GM03348 (cell line): ENCODE data around the gene UNC119B.
"Not testable (repeated sequence)": the region's sequence is repeated elsewhere in the genome, so short reads cannot be mapped to it uniquely, and the experiment has no call there.

Source experiments
- DNase-seq: peaks from one replicate; pipeline ENCODE4 v3.0.0; 2012; ENCODE audit warnings: low spot score

Gene UNC119B

GRCh38 chr12:120719496-120720233 lies 9.4 kb downstream of the UNC119B start:
- DNase-seq = no peak

DNA sequence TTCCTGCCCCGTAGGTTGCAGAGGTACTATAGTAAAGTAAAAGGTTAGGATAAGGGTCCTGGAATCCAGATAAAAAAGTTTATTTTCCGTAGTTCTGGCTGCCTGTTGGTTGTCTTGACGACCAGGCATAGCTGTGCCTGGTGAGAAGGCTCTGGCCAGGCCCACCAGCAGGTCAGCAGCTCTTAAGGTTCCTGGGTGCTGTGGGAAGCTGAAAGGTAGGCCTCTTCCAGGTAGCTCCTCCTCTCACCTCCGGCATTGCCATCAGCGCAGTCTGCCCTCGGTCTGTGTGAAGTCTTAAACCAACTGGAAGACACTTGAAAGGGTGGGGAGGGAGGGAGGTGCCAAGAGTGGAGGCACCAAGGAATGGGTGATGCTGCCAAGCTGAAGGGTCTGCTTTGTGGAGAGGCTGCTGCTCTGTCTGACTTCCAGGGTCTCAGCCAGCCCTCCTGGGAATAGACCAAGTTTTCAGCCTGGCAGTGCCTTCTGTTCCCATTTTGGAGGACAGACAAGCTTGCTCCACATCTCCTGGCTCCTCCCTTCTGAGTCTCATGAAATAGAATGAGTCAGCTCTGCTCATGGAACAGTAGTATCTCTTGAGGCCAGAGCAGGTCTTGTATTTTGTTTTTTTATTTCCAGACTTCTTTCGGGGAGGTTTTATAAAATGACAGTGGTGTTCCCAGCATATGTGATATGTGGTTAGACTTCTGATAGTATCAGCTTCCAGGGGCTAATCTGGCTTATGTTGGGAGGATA lies 10.2 kb downstream of the UNC119B start:
- DNase-seq = peak; percentile 83

GRCh38 chr12:120720987-120721801 lies 10.9 kb downstream of the UNC119B start:
- DNase-seq = no peak

DNA sequence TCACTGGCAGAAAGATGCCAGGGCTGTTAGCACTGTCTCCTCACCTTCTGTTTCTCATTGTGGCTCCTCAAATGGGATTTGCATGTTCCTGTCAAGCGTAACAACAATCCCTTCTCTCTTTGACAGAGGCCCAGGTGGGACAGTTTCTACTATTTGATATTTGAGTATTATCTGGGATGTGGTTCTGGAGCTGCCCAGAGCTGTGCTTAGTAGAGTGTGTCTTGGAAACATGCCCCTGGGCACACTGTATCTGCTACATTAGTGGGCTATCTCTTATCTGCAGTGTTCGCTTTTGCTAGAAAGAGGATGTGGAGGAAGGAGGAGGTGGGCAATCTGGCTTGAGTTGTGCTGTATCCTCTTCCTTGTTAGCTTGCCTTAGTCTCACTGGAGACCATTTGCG lies 11.6 kb downstream of the UNC119B start:
- no peak for DNase-seq

DNA sequence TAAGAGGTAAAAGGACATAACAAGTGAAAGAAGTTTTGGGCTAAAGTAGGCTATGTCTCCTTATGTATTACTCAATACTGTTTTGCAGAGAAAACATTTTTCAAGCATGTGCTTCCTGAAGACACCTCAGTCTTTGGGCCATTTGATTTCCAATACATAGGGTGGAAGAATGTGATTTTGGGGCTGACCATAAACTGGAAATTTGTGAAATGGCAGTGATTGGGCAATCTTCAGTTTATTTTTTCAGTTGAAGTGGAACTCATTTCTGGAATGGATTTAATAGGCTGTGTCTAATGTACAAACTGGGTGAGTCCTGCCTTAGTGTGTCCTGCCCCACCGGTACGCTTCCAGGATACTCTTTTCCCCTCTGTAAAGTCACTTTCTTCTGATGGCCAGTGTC lies 12.5 kb downstream of the UNC119B start:
- no peak for DNase-seq

DNA sequence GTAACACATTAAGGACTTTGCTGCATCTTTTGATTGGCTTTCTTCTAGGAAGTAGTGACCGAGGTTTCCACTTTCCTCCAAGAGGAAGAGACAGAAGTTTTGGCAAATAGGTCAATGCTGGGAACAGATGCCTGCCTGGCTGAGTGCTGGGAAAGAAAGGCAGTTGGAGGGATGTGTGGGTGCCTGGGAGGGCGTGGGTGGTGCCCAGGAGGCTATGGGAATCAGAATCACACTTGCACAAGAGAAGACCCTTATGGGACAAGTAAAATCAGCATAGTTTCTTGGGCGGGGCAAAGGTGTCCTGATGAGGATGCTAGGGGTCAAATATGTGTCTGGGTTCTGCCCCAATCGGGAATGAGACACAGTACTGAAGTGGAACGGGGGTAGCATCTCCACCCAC lies 14.5 kb downstream of the UNC119B start:
- DNase-seq = no peak

DNA sequence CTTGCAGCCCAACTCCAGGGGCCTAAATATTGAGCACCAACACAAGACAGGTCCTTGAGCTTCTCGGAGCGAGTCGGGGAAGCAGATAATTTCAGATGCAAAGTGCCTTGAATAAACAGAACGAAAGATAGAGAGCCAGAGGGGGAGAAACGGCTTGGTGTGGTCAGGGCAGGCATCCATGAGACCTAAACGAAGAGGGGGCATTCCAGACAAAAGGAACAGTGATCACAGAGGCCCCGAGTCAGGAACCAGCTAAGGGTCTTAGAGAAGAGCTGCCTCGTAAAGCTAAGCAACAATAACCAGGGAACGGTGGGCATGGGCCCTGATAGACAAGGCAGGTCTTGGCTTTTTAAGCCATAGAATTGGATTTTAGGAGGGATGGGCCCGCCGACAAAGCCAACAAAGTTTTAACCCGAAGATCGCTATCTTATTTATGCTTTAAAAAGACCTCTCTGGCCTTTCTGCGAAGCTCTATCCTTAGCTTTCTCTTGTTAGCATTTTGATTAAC lies 14.9 kb downstream of the UNC119B start:
- DNase-seq = no peak

DNA sequence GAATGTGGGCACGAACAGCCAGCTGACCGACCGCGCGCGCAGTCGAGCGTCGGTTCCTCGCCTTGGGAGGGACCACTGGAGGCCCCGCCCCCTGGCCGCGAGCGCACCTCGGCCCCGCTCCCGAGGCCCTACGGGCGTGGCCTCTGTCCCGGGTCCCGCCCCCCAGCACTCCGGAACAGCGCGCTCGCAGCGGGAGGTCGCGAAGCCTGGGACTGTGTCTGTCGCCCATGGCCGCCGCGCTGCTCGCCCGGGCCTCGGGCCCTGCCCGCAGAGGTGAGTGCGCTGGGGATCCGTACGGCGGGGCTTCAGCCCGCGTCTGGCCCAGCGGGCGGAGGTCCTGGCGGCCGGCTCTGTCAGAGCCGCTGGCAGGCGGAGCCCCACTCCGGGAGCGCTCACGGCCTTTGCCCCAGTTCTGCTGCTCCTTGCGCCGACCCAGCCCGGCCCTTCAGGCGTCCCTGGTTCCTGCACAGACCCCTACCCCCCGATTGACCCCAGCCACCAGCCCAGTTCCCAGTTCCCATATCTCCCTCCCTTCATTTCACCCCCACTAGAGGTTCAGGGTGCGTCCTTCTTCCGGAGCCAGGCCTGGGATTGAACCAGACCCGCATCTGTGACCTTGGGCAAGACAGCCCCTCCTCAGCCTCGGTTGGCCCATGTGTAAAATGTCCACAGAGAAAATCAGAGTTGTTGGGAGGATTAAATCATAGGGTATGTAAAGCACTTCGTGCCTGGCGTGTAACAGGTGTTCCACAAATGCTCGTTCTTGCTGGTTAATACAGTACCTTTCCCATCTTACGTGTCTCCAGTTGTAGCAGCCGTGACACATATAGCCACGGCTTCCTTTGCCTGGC lies 15.6 kb downstream of the UNC119B start, which contains the start of gene ACADS:
ACADS (plus strand) TSS at position 168 of the 851 bp plus-strand sequence; CDS start at position 228, 60 bp downstream.
- DNase-seq = peak; percentile 98

DNA sequence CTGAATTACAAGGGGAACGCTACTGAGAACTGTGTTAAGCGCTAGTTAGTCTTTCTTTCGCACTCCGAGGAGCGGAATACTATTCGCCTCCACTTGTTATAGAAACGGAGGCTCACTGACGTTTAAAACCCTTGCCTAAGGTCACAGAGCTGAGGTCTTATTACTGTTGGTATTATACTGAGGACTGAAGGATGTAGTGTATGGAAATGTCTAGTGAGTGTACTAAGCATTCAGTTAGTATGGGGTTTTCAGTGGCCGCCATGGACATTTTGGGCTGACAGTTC lies 16.2 kb downstream of the UNC119B start:
- DNase-seq = no peak

DNA sequence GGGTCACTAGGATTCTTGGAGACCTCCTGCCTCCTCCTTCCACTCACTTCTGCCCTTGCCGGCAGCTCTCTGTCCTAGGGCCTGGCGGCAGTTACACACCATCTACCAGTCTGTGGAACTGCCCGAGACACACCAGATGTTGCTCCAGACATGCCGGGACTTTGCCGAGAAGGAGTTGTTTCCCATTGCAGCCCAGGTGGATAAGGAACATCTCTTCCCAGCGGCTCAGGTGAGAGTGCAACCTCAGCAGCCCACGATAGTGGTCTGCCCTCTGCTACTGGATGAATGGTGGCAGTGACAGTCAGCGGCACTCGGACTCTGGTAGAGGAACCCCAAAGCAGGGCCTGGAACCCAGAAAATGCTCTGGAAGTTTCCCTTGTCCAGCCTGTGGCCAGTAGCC lies 16.7 kb downstream of the UNC119B start:
- no peak for DNase-seq

- not testable (repeated sequence) for DNase-seq
Observed at GRCh38 chr12:120732198-120732597, 21.9 kb downstream of the UNC119B start.

DNA sequence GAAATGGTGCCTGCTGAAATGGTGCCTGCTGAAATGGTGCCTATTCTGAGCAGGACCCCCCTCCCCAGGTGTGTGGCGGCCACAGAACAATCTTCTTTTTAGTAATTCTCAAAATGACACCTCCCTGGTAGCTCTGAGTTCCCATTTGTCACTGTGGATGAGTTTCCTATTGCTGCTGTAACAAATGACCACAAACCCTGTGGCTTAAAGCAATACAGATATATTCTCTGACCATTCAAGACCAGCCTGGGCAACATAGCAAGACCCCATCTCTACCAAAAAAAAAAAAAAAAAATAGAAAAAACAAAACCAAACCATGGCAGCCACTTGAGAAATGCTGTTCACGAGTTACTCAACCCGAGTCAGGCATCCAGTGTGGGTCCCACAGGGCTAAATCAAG lies 23.3 kb downstream of the UNC119B start:
- DNase-seq = no peak

- DNase-seq = no peak
Observed at GRCh38 chr12:120734210-120734609, 24.0 kb downstream of the UNC119B start.

DNA sequence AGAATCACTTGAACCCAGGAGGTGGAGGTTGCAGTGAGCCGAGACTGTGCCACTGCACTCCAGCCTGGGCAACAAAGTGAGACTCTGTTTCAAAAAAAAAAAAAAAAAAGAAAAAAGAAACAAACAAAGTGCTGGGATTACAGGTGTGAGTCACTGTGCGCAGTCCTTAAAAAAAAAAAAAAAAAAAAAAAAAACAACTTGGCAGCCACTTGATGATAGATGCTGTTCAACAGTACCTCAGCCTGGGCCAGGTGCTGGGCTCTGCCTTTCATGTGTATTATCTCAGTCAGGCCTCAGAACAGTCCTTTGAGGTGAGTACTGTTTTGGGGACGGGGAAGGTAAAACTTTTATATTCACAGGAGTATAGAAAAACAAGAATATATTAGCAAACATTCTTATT lies 24.9 kb downstream of the UNC119B start:
- no peak for DNase-seq

- no peak for DNase-seq
Observed at GRCh38 chr12:120736404-120737331, 26.4 kb downstream of the UNC119B start.

GRCh38 chr12:120737557-120738251 lies 27.4 kb downstream of the UNC119B start:
- DNase-seq = no peak

DNA sequence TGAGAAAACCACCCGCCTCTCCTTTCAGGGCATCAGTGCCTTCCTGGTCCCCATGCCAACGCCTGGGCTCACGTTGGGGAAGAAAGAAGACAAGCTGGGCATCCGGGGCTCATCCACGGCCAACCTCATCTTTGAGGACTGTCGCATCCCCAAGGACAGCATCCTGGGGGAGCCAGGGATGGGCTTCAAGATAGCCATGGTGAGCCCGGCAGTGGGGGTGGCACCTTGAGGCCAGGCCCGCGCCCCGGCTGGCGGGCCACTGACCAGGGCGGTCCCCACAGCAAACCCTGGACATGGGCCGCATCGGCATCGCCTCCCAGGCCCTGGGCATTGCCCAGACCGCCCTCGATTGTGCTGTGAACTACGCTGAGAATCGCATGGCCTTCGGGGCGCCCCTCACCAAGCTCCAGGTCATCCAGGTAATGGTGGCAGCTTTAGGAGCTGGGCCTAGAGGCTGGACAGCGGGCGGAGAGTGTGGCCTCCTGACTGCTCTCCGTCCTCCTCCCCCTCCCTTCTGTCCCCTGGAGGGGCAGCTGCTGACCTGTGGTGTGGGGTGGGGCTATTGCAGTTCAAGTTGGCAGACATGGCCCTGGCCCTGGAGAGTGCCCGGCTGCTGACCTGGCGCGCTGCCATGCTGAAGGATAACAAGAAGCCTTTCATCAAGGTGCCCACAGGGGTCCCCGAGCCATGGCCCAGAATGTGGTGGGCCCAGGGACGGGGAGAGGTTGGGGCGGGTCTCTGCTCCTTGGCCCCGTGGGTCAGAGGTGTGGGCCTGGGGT lies 28.2 kb downstream of the UNC119B start:
- DNase-seq = no peak

- no peak for DNase-seq
Observed at GRCh38 chr12:120739031-120739762, 28.9 kb downstream of the UNC119B start.
